SK-N-SH (cell line): ENCODE data around the gene FECH. TPM values are rescaled to one million over a fixed set of nuclear protein-coding genes. Genes with fewer than 3 reads are reported as not detected.

ENCODE experiments used
- CTCF ChIA-PET: fragments of 300-600, 350-600 bp; formaldehyde crosslinking; extraction: SDS; loops from one replicate; lab custom pipeline; 2021; lab: Yijun Ruan, JAX
- POLR2A ChIA-PET: fragments of 350-600 bp; sonication (Branson Sonifier 250); formaldehyde crosslinking; extraction: SDS; loops from one replicate; lab custom pipeline; 2020; ENCODE audit warnings: antibody characterized with exemption, inconsistent platforms; lab: Yijun Ruan, JAX
- DNase-seq: peaks from one replicate; pipeline ENCODE4 v3.0.0; 2012
- H2AFZ ChIP-seq: fragments of 200-600 bp; sonication (generic); 2 replicates; pipeline ENCODE4 v1.8.1; 2016; ENCODE audit warnings: antibody characterized with exemption, mild to moderate bottlenecking, low read depth
- H3F3A ChIP-seq: fragments of 200-600 bp; sonication (generic); replicated peaks from 2 replicates; pipeline ENCODE3; 2016; ENCODE audit warnings: antibody characterized with exemption, mild to moderate bottlenecking; ENCODE audit not compliant: insufficient read depth
- H3K27ac ChIP-seq, 2 experiments: fragments of 200-500 bp in 1 of 2; fragments of 200-600 bp in 1 of 2; sonication (Bioruptor generic) in 1 of 2; sonication (generic), shearing (Covaris generic) in 1 of 2; 2 replicates each; pipeline versions ENCODE4 v1.5.1 to v1.6.1; 2014 to 2016; ENCODE audit warnings: low read depth in 2 of 2, inconsistent platforms in 1 of 2, low read length in 1 of 2, mild to moderate bottlenecking in 1 of 2, mixed read lengths in 1 of 2
- H3K27me3 ChIP-seq: fragments of 200-600 bp; sonication (generic), shearing (Covaris generic); 2 replicates; pipeline ENCODE4 v1.6.1; 2016; ENCODE audit warnings: mixed run types; ENCODE audit not compliant: insufficient read depth
- H3K36me3 ChIP-seq, 2 experiments: fragments of 200-500 bp in 1 of 2; fragments of 200-600 bp in 1 of 2; sonication (Bioruptor generic) in 1 of 2; sonication (generic) in 1 of 2; replicated peaks in 1 of 2; 2 replicates each; pipeline versions ENCODE3 to v1.5.1; 2014 to 2016; ENCODE audit warnings: low read length in 1 of 2, mild to moderate bottlenecking in 1 of 2; ENCODE audit not compliant: insufficient read depth in 2 of 2, control insufficient read depth in 1 of 2
- H3K4me1 ChIP-seq, 2 experiments: fragments of 200-500 bp in 1 of 2; fragments of 200-600 bp in 1 of 2; sonication (Bioruptor generic) in 1 of 2; sonication (generic), shearing (Covaris generic) in 1 of 2; 2 replicates each; pipeline versions ENCODE4 v1.5.1 to v1.6.1; 2014 to 2016; ENCODE audit warnings: low read depth in 1 of 2, low read length in 1 of 2, mixed run types in 1 of 2; ENCODE audit not compliant: insufficient read depth in 2 of 2, control insufficient read depth in 1 of 2
- H3K4me2 ChIP-seq: fragments of 200-600 bp; sonication (generic), shearing (Covaris generic); 2 replicates; pipeline ENCODE4 v1.6.1; 2017; ENCODE audit warnings: mixed run types
- H3K4me3 ChIP-seq, 2 experiments: fragments of 200-500 bp in 1 of 2; fragments of 200-600 bp in 1 of 2; sonication (Bioruptor generic) in 1 of 2; sonication (generic), shearing (Covaris generic) in 1 of 2; 2 replicates each; pipeline versions ENCODE4 v1.5.1 to v1.8.1; 2014 to 2016; ENCODE audit warnings: low read depth in 2 of 2, inconsistent platforms in 1 of 2, low read length in 1 of 2, mild to moderate bottlenecking in 1 of 2, mixed read lengths in 1 of 2, moderate library complexity in 1 of 2
- H3K79me2 ChIP-seq: fragments of 200-600 bp; sonication (generic); 2 replicates; pipeline ENCODE4 v1.8.1; 2017; ENCODE audit warnings: mild to moderate bottlenecking; ENCODE audit not compliant: insufficient read depth
- H3K9ac ChIP-seq: fragments of 200-600 bp; sonication (generic); 2 replicates; pipeline ENCODE4 v1.6.1; 2017; ENCODE audit warnings: mixed run types
- H3K9me2 ChIP-seq: fragments of 200-600 bp; sonication (generic); 2 replicates; pipeline ENCODE4 v1.6.1; 2017; ENCODE audit warnings: mixed run types
- H3K9me3 ChIP-seq: fragments of 200-600 bp; sonication (generic); 2 replicates; pipeline ENCODE4 v1.6.1; 2017; ENCODE audit warnings: mixed run types, mild to moderate bottlenecking, moderate library complexity
- H4K20me1 ChIP-seq: fragments of 200-600 bp; sonication (generic); 2 replicates; pipeline ENCODE4 v1.6.1; 2017; ENCODE audit warnings: mild to moderate bottlenecking, mixed run types; ENCODE audit not compliant: insufficient read depth
- ELF1 ChIP-seq: IDR thresholded peaks from 2 replicates; pipeline ENCODE4 v1.4.0; 2012
- EP300 ChIP-seq, 2 experiments: IDR thresholded peaks; 2 replicates each; pipeline versions ENCODE4 v1.4.0 to v1.6.1; 2012; ENCODE audit warnings: borderline replicate concordance in 1 of 2, low read depth in 1 of 2, low read length in 1 of 2
- FOSL2 ChIP-seq: IDR thresholded peaks from 2 replicates; pipeline ENCODE4 v1.4.0; 2012; ENCODE audit warnings: low read depth, mild to moderate bottlenecking, moderate library complexity, borderline replicate concordance
- FOXM1 ChIP-seq: IDR thresholded peaks from 2 replicates; pipeline ENCODE4 v1.4.0; 2012; ENCODE audit warnings: low read depth, mild to moderate bottlenecking
- GATA2 ChIP-seq: sonication (generic); formaldehyde crosslinking; IDR thresholded peaks from 2 replicates; pipeline ENCODE4 v1.5.0; 2020; ENCODE audit warnings: mild to moderate bottlenecking, missing genetic modification reagents
- JUND ChIP-seq: IDR thresholded peaks from 2 replicates; pipeline ENCODE4 v1.4.0; 2012
- MEF2A ChIP-seq: IDR thresholded peaks from 2 replicates; pipeline ENCODE4 v1.4.0; 2012; ENCODE audit warnings: low read depth, borderline replicate concordance
- NFIC ChIP-seq: IDR thresholded peaks from 2 replicates; pipeline ENCODE4 v1.4.0; 2012; ENCODE audit warnings: borderline replicate concordance
- POLR2AphosphoS5 ChIP-seq: IDR thresholded peaks from 2 replicates; pipeline ENCODE4 v1.6.1; 2012; ENCODE audit warnings: low read depth, low read length
- RCOR1 ChIP-seq: fragments of 150-350 bp; IDR thresholded peaks from 2 replicates; pipeline ENCODE4 v1.6.1; 2017; ENCODE audit warnings: antibody characterized with exemption, low read length
- RFX5 ChIP-seq: IDR thresholded peaks from 2 replicates; pipeline ENCODE4 v1.6.1; 2012; ENCODE audit warnings: mild to moderate bottlenecking, improper control_type of control experiment, low read length
- RXRA ChIP-seq: IDR thresholded peaks from 2 replicates; pipeline ENCODE4 v1.4.0; 2012; ENCODE audit warnings: low read depth, mild to moderate bottlenecking, borderline replicate concordance
- SIN3A ChIP-seq: IDR thresholded peaks from 2 replicates; pipeline ENCODE4 v1.6.1; 2012; ENCODE audit warnings: low read depth, mild to moderate bottlenecking, low read length, moderate library complexity, borderline replicate concordance
- TAF1 ChIP-seq: IDR thresholded peaks from 2 replicates; pipeline ENCODE4 v1.6.1; 2012; ENCODE audit warnings: low read depth, mild to moderate bottlenecking, low read length, moderate library complexity, borderline replicate concordance
- WGBS: methylation state at CpG from one replicate; pipeline ENCODE4 v1.1.6; 2017; ENCODE audit warnings: low lambda C conversion rate; 5-methylcytosine and 5-hydroxymethylcytosine counted together
- polyA plus RNA-seq, 3 experiments: library from polyadenylated mRNA; depleted of rRNA; stranded (reverse); fragments of >200 nt; gene quantifications; 2 replicates each; pipeline ENCODE4 v1.2.3, GENCODE V29; 2012
- TF ChIP-seq, protein P1 (sequence below): IDR thresholded peaks from 2 replicates; pipeline ENCODE4 v1.4.0; 2012; ENCODE audit warnings: low read depth
- TF ChIP-seq, protein P2 (sequence below): IDR thresholded peaks from 2 replicates; pipeline ENCODE4 v1.6.1; 2012; ENCODE audit warnings: mild to moderate bottlenecking, low read depth, low read length, moderate library complexity
- TF ChIP-seq, protein P3 (sequence below): IDR thresholded peaks from 2 replicates; pipeline ENCODE4; 2012
- TF ChIP-seq, protein P4 (sequence below): fragments of 200-600 bp; sonication (generic); IDR thresholded peaks from 2 replicates; pipeline ENCODE4 v1.6.1; 2017; ENCODE audit warnings: antibody characterized with exemption, mild to moderate bottlenecking, moderate library complexity
- TF ChIP-seq, protein P5 (sequence below): fragments of 150-350 bp; IDR thresholded peaks from 2 replicates; pipeline ENCODE4 v1.6.1; 2017; ENCODE audit warnings: antibody characterized with exemption, low read length, low read depth, borderline replicate concordance

Gene FECH
- polyA plus RNA-seq, 1 of the 3 experiments (the other 2 are of a cell fraction) = 44.4 TPM

DNA sequence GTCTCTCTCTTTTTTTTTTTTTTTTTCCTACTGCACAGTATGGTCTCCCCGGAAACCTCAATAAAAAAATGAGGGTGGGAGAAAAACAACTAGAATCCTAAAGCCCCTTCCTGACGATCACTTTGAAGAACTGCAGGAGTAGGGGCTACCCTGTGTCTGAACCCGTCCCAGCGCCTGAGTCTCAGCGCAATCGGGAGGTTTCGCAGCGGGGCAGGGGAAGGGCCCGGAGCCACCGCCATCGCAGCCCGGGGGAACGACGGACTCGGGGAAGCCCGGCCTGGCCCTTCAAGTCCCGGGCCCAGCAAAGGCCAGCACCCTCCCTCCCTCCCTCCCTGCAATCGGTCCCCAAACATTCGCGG lies 34.7 kb upstream of the FECH start:
- TF ChIP-seq, protein P1, sequence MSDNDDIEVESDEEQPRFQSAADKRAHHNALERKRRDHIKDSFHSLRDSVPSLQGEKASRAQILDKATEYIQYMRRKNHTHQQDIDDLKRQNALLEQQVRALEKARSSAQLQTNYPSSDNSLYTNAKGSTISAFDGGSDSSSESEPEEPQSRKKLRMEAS = no peak
- TF ChIP-seq RXRA = no peak
- no peak for TF ChIP-seq EP300 (IDR thresholded peaks at IDR 0.05; ENCODE audit: borderline replicate concordance in 1 of 2, low read depth in 1 of 2, low read length in 1 of 2)
- TF ChIP-seq FOSL2 = no peak
- no peak for TF ChIP-seq TAF1
- CTCF ChIA-PET = interaction anchor here (1.1 to 1.4 kb wide), 2 partner anchors 9 to 40 kb away, joined by 3 read pairs; no protein-coding TSS in a partner anchor
- Histone ChIP-seq H3K36me3 (peaks cover 12 to 17% of the 10 kb centered on the region in 2 experiments), H3K4me2 (peak overlapping the region; percentile 69), H3K27me3 (no peaks in the 10 kb centered on the region), H3K4me1 (peaks cover 7 to 13% of the 10 kb centered on the region in 2 experiments; a peak in 3 of 4 replicates), H3K79me2 (peaks cover 53% of the 10 kb centered on the region), H3K4me3 (peak overlapping the region; percentile 61 to 90), H3K9ac (peak overlapping the region; percentile 86), H3K9me2 (no peaks in the 10 kb centered on the region), H4K20me1 (peaks cover 4% of the 10 kb centered on the region; the same call in 1 of the 2 replicates), H3F3A (peaks cover 9% of the 10 kb centered on the region), H3K9me3 (no peaks in the 10 kb centered on the region), H3K27ac (peak overlapping the region; percentile 72 to 73), H2AFZ (peak overlapping the region; percentile 68; the same call in 1 of the 2 replicates)
- 0% methylated on average over 4 of the region's 20 CpGs for WGBS
- DNase-seq = peak; percentile 60
- POLR2A ChIA-PET = interaction anchor here (0.6 to 1.2 kb wide), 3 partner anchors 9 to 907 kb away, joined by 3 to 7 read pairs (median 3); no protein-coding TSS in a partner anchor

DNA sequence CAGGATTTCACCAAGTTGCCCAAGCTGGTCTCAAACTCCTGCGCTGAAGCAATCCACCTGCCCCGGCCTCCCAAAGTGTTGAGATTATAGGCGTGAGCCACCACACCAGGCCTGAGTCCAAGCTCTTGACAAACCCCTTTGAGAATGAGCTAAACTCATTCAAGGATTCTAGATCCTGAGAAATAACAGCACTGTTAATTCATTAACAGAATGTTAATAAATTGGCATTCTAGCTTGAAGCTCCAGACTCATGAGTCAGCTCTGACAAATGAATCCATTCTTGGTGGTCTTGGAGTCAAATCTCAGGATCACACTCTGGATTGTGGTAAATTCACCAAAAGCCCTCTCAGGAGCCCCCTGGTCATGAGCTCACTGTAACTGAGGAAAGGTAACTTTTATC lies 33.4 kb upstream of the FECH start:
- Histone ChIP-seq H3K27ac (no peak overlapping the region), H3K4me1 (peaks cover 7 to 13% of the 10 kb centered on the region in 2 experiments; a peak in 3 of 4 replicates), H3K36me3 (peaks cover 18 to 24% of the 10 kb centered on the region in 2 experiments), H3K9ac (peak overlapping the region; percentile 86; the same call in 1 of the 2 replicates), H3K27me3 (no peaks in the 10 kb centered on the region), H4K20me1 (peaks cover 4% of the 10 kb centered on the region; the same call in 1 of the 2 replicates), H3K4me3 (no peak overlapping the region), H2AFZ (no peak overlapping the region), H3K9me2 (no peaks in the 10 kb centered on the region), H3K4me2 (peak overlapping the region; percentile 69), H3K79me2 (peaks cover 65% of the 10 kb centered on the region), H3F3A (peaks cover 9% of the 10 kb centered on the region), H3K9me3 (no peaks in the 10 kb centered on the region)
- 97% methylated on average over 3 of the region's 3 CpGs for WGBS
- CTCF ChIA-PET = interaction anchor here (1.2 to 1.4 kb wide), 2 partner anchors 9 to 39 kb away, joined by 3 read pairs; no protein-coding TSS in a partner anchor
- DNase-seq = no peak
- POLR2A ChIA-PET = no interaction called here
- TF ChIP-seq EP300 (IDR thresholded peaks at IDR 0.05; ENCODE audit: borderline replicate concordance in 1 of 2, low read depth in 1 of 2, low read length in 1 of 2) (no peak), MEF2A (no peak), GATA2 (no peak), ELF1 (no peak), POLR2AphosphoS5 (no peak), RFX5 (no peak), TAF1 (no peak), FOXM1 (no peak), SIN3A (no peak), RCOR1 (no peak), NFIC (no peak), JUND (no peak)
- TF ChIP-seq, protein P2, sequence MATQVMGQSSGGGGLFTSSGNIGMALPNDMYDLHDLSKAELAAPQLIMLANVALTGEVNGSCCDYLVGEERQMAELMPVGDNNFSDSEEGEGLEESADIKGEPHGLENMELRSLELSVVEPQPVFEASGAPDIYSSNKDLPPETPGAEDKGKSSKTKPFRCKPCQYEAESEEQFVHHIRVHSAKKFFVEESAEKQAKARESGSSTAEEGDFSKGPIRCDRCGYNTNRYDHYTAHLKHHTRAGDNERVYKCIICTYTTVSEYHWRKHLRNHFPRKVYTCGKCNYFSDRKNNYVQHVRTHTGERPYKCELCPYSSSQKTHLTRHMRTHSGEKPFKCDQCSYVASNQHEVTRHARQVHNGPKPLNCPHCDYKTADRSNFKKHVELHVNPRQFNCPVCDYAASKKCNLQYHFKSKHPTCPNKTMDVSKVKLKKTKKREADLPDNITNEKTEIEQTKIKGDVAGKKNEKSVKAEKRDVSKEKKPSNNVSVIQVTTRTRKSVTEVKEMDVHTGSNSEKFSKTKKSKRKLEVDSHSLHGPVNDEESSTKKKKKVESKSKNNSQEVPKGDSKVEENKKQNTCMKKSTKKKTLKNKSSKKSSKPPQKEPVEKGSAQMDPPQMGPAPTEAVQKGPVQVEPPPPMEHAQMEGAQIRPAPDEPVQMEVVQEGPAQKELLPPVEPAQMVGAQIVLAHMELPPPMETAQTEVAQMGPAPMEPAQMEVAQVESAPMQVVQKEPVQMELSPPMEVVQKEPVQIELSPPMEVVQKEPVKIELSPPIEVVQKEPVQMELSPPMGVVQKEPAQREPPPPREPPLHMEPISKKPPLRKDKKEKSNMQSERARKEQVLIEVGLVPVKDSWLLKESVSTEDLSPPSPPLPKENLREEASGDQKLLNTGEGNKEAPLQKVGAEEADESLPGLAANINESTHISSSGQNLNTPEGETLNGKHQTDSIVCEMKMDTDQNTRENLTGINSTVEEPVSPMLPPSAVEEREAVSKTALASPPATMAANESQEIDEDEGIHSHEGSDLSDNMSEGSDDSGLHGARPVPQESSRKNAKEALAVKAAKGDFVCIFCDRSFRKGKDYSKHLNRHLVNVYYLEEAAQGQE = no peak
- TF ChIP-seq, protein P3, sequence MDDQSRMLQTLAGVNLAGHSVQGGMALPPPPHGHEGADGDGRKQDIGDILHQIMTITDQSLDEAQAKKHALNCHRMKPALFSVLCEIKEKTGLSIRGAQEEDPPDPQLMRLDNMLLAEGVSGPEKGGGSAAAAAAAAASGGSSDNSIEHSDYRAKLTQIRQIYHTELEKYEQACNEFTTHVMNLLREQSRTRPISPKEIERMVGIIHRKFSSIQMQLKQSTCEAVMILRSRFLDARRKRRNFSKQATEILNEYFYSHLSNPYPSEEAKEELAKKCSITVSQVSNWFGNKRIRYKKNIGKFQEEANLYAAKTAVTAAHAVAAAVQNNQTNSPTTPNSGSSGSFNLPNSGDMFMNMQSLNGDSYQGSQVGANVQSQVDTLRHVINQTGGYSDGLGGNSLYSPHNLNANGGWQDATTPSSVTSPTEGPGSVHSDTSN = no peak
- TF ChIP-seq, protein P4, sequence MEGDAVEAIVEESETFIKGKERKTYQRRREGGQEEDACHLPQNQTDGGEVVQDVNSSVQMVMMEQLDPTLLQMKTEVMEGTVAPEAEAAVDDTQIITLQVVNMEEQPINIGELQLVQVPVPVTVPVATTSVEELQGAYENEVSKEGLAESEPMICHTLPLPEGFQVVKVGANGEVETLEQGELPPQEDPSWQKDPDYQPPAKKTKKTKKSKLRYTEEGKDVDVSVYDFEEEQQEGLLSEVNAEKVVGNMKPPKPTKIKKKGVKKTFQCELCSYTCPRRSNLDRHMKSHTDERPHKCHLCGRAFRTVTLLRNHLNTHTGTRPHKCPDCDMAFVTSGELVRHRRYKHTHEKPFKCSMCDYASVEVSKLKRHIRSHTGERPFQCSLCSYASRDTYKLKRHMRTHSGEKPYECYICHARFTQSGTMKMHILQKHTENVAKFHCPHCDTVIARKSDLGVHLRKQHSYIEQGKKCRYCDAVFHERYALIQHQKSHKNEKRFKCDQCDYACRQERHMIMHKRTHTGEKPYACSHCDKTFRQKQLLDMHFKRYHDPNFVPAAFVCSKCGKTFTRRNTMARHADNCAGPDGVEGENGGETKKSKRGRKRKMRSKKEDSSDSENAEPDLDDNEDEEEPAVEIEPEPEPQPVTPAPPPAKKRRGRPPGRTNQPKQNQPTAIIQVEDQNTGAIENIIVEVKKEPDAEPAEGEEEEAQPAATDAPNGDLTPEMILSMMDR = no peak
- TF ChIP-seq, protein P5, sequence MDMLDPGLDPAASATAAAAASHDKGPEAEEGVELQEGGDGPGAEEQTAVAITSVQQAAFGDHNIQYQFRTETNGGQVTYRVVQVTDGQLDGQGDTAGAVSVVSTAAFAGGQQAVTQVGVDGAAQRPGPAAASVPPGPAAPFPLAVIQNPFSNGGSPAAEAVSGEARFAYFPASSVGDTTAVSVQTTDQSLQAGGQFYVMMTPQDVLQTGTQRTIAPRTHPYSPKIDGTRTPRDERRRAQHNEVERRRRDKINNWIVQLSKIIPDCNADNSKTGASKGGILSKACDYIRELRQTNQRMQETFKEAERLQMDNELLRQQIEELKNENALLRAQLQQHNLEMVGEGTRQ = no peak
